ENCODE data around the gene FGF11. TPM values are rescaled to one million over a fixed set of nuclear protein-coding genes. Genes with fewer than 3 reads are reported as not detected.
A peak's percentile ranks its signal among the peaks of the same experiment; 100 is the strongest.

FGF11 gene
- total RNA-seq (2016; rRNA removed; fragmentation: Illumina TruSeq; extraction: Trizol) (0.20 and 0.55 TPM in 2 replicates), polyA plus RNA-seq (2011; rRNA removed) (7.0 and 7.6 TPM in 2 replicates), polyA minus RNA-seq (2011; rRNA and poly(A)+ RNA removed; ENCODE audit: low replicate concordance) (3.3 and 7.7 TPM in 2 replicates), Bru-seq, nascent RNA (percentile 30 among the genes with signal in this experiment), BruChase-seq, experiment 1, labeled RNA remaining after a 6-hour chase (percentile 41 among the genes with signal in this experiment), BruChase-seq, experiment 2, labeled RNA remaining after a 2-hour chase (percentile 34 among the genes with signal in this experiment)
- 0.35 and 0.40 TPM in 2 replicates for total RNA-seq (2016; cell fraction: cytosol; rRNA removed; fragmentation: Illumina TruSeq; extraction: Trizol; ENCODE audit: low read depth)
- total RNA-seq (2016; cell fraction: insoluble cytoplasmic fraction; rRNA removed; fragmentation: Illumina TruSeq; extraction: Trizol), result 0.22 and 0.37 TPM in 2 replicates
- total RNA-seq (2016; cell fraction: membrane; rRNA removed; fragmentation: Illumina TruSeq; extraction: Trizol), result 0.52 and 0.77 TPM in 2 replicates
- 0.13 and 0.53 TPM in 2 replicates for total RNA-seq (2016; cell fraction: nucleus; rRNA removed; fragmentation: Illumina TruSeq; extraction: Trizol)
- 4.4 and 5.5 TPM in 2 replicates for polyA plus RNA-seq (2011; cell fraction: cytosol; rRNA removed)
- 11.9 and 12.6 TPM in 2 replicates for polyA plus RNA-seq (2011; cell fraction: nucleus; rRNA removed)
- polyA plus RNA-seq (2012), result 4.0 and 6.3 TPM in 2 replicates
- 0.61 and 0.87 TPM in 2 replicates for polyA plus RNA-seq (2016; cell fraction: cytosol; fragmentation: Illumina TruSeq; extraction: Trizol; ENCODE audit: low read depth)
- polyA plus RNA-seq (2016; cell fraction: insoluble cytoplasmic fraction; fragmentation: Illumina TruSeq; extraction: Trizol; ENCODE audit: low read depth), result 0.62 and 1.0 TPM in 2 replicates
- 1.2 TPM in 2 replicates for polyA plus RNA-seq (2016; cell fraction: membrane; fragmentation: Illumina TruSeq; extraction: Trizol; ENCODE audit: low read depth)
- polyA plus RNA-seq (2016; cell fraction: nucleus; fragmentation: Illumina TruSeq; extraction: Trizol; ENCODE audit: insufficient read depth, low read depth), result 1.1 and 1.6 TPM in 2 replicates
- 2.0 and 2.3 TPM in 2 replicates for polyA minus RNA-seq (2011; cell fraction: cytosol; rRNA and poly(A)+ RNA removed)
- 1.1 and 1.2 TPM in 2 replicates for polyA minus RNA-seq (2011; cell fraction: nucleus; rRNA and poly(A)+ RNA removed)
- long read RNA-seq, experiment 1, partial matches to known transcripts, result 1 of 5 reads
- long read RNA-seq, experiment 1, other reads (novel, unspliced or antisense), result 1 of 5 reads
- long read RNA-seq, experiment 2, partial matches to known transcripts, result 2 of 2 reads
- long read RNA-seq, experiment 2, other reads (novel, unspliced or antisense), result 0 of 2 reads

DNA sequence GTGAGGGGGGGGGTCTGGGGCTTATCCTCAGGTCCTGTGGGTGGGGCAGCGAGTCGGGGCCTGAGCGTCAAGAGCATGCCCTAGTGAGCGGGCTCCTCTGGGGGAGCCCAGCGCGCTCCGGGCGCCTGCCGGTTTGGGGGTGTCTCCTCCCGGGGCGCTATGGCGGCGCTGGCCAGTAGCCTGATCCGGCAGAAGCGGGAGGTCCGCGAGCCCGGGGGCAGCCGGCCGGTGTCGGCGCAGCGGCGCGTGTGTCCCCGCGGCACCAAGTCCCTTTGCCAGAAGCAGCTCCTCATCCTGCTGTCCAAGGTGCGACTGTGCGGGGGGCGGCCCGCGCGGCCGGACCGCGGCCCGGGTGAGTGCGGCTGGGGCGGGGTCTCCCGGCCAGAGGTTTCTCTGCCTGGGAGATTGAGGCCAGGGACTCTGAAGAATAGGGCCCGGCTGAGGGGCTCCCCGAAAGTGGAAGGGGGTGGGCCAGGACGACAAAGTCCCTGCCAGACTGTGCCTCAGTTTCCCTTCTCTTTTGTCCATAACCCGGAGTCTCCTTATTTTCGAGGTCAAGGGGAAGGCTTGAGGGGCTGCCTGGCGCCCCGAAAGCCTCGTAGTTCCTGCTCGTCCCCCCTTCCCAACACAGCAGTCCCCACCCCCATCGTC, at the start of gene FGF11:
FGF11 (plus strand) TSS at position 51 of the 651 bp plus-strand sequence; CDS start at position 160, 109 bp downstream.
- Histone ChIP-seq H2AFZ (ENCODE audit: low read length) (no peak within 1 kb of the TSS), H3K27me3 (ENCODE audit: control insufficient read depth in 1 of 2, insufficient read depth in 2 of 2, low read length in 2 of 2) (peaks cover 6 to 27% of the 10 kb centered on the region in 2 experiments; a peak in 4 of 5 replicates), H3K36me3 (replicated peaks in 1 of 2; ENCODE audit: control insufficient read depth in 1 of 2, insufficient read depth in 2 of 2, low read length in 2 of 2) (no peaks in the 10 kb centered on the region), H3K4me1 (ENCODE audit: insufficient read depth, low read length) (peaks cover 60% of the 10 kb centered on the region), H3K27ac (ENCODE audit: extremely low read length, insufficient read depth, low read length) (peak within 1 kb of the TSS; percentile 36), H3K79me2 (ENCODE audit: insufficient read depth, low read length) (no peaks in the 10 kb centered on the region), H3K4me3 (replicated peaks in 1 of 3; ENCODE audit: insufficient read depth in 1 of 3, low read depth in 2 of 3, low read length in 3 of 3) (peak within 1 kb of the TSS; percentile 60 to 80 (median 73)), H3K4me2 (ENCODE audit: low read depth, low read length) (peak within 1 kb of the TSS; percentile 94), H3K9ac (ENCODE audit: insufficient read depth, low read depth, low read length) (peak within 1 kb of the TSS; percentile 68), H3K9me3 (ENCODE audit: low read length) (no peaks in the 10 kb centered on the region), H4K20me1 (ENCODE audit: insufficient read depth, low read length) (no peaks in the 10 kb centered on the region)
- 0% methylated on average over 8 of the region's 50 CpGs for WGBS (ENCODE audit: low lambda C conversion rate)
- BruUV-seq (replicated peaks), result no TSS peak
- POLR2A ChIA-PET, result interaction anchor here (1.2 to 2.8 kb wide), 3 partner anchors 36 to 110 kb away, joined by 3 to 21 read pairs (median 7); partner anchors contain the start of genes NEURL4 and TMEM256
- CTCF ChIA-PET (ENCODE audit: low intra/inter-chr PET ratio, low total read pairs), result no interaction called here
- in situ Hi-C loops (cut with HindIII; ENCODE audit: extremely low pct_ligation_motif_present, low pct_unique_long_range_greater_than_20kb) (loop anchor here (5.0 kb wide), 2 partner anchors 38 to 82 kb away; partner anchors contain the start of genes TMEM95 and ZBTB4), intact Hi-C loops (cut with micrococcal nuclease; ENCODE audit: unreplicated experiment) (no loop called here)
- ATAC-seq (peak; percentile 8; the same call in 2 of the 3 replicates), DNase-seq (ENCODE audit: low spot score) (no peak), FAIRE-seq (no peak)
- TF ChIP-seq ZNF563 (CRISPR knock-in tag; IDR thresholded peaks at IDR 0.05) (no peak), PHF20 (CRISPR knock-in tag; IDR thresholded peaks at IDR 0.05) (peak; percentile 23; the same call in 1 of the 2 replicates), ERF (CRISPR knock-in tag; IDR thresholded peaks at IDR 0.05) (peak; percentile 54; the same call in 1 of the 2 replicates), ZNF746 (CRISPR knock-in tag; IDR thresholded peaks at IDR 0.05) (no peak), ZSCAN31 (CRISPR knock-in tag; IDR thresholded peaks at IDR 0.05; ENCODE audit: low read depth) (no peak), TBX2 (CRISPR knock-in tag; IDR thresholded peaks at IDR 0.05; ENCODE audit: borderline replicate concordance) (0 out of 2 replicates have a peak, but pooled peaks have one; percentile 17), KLF13 (CRISPR knock-in tag; IDR thresholded peaks at IDR 0.05) (no peak), ZNF737 (CRISPR knock-in tag; IDR thresholded peaks at IDR 0.05; ENCODE audit: borderline replicate concordance) (no peak), RXRB (CRISPR knock-in tag; IDR thresholded peaks at IDR 0.05; ENCODE audit: borderline replicate concordance) (0 out of 2 replicates have a peak, but pooled peaks have one; percentile 13), ZNF382 (CRISPR knock-in tag; IDR thresholded peaks at IDR 0.05; ENCODE audit: borderline replicate concordance) (no peak), ZSCAN29 (CRISPR knock-in tag; conservative IDR thresholded peaks at IDR 0.05) (no peak), ZNF484 (CRISPR knock-in tag; IDR thresholded peaks at IDR 0.05; ENCODE audit: borderline replicate concordance, low read depth) (no peak), ZNF619 (CRISPR knock-in tag; IDR thresholded peaks at IDR 0.05) (no peak), ZNF878 (CRISPR knock-in tag; IDR thresholded peaks at IDR 0.05) (no peak)
- TF ChIP-seq, protein P1, sequence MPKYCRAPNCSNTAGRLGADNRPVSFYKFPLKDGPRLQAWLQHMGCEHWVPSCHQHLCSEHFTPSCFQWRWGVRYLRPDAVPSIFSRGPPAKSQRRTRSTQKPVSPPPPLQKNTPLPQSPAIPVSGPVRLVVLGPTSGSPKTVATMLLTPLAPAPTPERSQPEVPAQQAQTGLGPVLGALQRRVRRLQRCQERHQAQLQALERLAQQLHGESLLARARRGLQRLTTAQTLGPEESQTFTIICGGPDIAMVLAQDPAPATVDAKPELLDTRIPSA (CRISPR knock-in tag; IDR thresholded peaks at IDR 0.05; ENCODE audit: borderline replicate concordance), result no peak
- TF ChIP-seq, protein P2, sequence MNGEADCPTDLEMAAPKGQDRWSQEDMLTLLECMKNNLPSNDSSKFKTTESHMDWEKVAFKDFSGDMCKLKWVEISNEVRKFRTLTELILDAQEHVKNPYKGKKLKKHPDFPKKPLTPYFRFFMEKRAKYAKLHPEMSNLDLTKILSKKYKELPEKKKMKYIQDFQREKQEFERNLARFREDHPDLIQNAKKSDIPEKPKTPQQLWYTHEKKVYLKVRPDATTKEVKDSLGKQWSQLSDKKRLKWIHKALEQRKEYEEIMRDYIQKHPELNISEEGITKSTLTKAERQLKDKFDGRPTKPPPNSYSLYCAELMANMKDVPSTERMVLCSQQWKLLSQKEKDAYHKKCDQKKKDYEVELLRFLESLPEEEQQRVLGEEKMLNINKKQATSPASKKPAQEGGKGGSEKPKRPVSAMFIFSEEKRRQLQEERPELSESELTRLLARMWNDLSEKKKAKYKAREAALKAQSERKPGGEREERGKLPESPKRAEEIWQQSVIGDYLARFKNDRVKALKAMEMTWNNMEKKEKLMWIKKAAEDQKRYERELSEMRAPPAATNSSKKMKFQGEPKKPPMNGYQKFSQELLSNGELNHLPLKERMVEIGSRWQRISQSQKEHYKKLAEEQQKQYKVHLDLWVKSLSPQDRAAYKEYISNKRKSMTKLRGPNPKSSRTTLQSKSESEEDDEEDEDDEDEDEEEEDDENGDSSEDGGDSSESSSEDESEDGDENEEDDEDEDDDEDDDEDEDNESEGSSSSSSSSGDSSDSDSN (CRISPR knock-in tag; IDR thresholded peaks at IDR 0.05), result peak; percentile 44; the same call in 1 of the 2 replicates

Data from HepG2 (cell line).